DMS 273 (cell line): ENCODE measurements around the gene RHNO1.
"Not testable (repeated sequence)": the region's sequence is repeated elsewhere in the genome, so short reads cannot be mapped to it uniquely, and the experiment has no call there.

Source experiments
- DNase-seq: peaks from one replicate; lab custom pipeline; 2025; ENCODE audit not compliant: unreplicated experiment; lab: John Stamatoyannopoulos, UW

The RHNO1 gene

GRCh38 chr12:2858334-2858733 lies 18.7 kb upstream of the RHNO1 start:
- DNase-seq, result no peak

DNA sequence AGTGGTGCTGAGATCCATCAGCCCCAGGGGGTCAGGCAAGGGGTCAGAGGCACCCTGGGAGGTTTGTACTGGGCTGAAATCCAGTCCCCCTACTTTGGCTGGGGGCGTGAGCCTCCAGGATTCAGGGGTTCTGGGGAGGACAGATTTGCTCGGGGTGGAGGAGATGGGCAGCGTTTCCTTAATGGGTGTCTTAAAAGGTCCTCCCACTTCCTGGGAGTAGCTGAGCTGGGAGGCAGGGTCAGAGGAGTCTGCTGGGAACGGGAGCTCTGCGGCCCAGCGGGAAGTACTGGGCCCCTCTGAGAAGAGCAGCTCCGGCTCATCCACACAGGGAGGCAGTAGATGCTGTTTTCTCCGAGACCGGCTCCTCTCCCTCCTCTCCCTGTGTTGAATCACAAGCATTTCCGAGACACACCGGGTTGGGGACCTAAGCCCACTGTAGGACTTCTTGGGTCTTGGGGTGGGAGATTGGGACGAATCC lies 18.0 kb upstream of the RHNO1 start:
- no peak for DNase-seq

DNA sequence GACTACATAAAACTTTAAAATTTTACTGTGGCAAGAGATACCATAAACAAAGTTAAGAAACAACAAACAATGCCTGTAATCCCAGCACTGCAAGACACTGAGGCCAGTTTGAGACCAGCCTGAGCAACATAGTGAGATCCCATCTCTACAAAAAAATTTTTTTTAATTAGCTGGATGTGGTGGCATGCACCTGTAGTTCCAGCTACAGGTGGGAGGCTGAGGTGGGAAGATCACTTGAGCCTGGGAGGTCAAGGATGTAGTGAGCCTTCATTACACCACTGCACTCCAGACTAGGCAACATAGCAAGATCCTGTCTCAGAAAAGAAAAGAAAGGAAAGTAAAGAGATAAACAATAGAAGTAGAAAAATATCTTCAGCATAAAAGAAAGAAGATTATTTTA lies 16.9 kb upstream of the RHNO1 start:
- no peak for DNase-seq

DNA sequence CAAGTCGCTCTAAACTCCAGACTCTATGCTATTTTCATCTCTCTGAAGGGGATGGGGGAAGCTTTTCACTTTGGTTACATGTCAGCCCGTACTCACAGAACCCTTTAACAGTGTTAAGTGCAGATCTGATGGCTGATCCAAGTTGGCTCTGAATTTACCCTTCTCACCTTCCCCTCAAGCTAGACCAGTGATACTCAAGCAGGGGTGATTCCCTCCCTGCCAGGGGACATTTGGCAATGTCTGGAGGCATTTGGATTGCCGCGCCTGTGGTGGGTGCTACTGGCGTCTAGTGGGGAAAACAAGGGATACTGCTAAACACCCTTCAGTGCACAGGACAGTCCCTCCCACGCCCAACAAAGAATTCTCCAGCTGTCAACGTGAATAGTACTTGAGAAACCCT lies 14.1 kb upstream of the RHNO1 start:
- no peak for DNase-seq

DNA sequence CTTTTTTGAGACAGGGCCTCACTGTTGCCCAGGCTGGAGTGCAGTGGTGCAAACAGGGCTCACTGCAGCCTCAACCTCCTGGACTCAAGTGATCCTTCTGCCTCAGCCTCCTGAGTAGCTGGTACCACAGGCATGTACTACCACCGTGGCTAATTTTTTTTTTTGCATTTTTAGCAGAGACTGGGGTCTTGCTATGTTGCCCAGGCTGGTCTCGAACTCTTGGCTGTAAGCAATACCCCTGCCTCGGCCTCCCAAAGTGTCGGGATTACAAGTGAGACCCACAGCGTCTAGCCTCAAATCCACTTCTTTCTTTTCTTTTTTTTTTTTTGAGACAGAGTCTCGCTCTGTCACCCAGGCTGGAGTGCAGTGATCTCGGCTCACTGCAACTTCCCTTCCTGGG lies 13.6 kb upstream of the RHNO1 start:
- not testable (repeated sequence) for DNase-seq

DNA sequence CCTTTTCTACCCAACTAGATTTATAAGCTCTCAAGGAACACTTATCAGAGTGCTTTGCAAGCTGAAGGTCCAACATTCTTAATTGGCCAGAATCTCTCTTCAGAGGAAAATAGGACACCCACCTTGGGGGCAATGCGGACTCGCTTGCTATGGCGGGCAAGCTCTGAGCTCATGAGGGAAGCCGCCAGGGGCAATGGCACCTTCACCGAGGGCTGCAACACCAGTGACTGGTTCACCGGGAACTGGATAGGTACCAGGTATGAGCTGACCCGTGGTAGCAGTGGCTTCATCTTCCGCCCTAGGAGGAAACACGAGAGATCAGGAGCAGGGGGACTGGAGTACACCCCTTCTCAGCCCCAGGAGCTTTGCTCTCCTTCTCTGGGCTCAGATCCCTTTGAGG lies 12.8 kb upstream of the RHNO1 start:
- DNase-seq, result no peak

GRCh38 chr12:2868986-2869632 lies 7.9 kb upstream of the RHNO1 start:
- DNase-seq, result not testable (repeated sequence)

DNA sequence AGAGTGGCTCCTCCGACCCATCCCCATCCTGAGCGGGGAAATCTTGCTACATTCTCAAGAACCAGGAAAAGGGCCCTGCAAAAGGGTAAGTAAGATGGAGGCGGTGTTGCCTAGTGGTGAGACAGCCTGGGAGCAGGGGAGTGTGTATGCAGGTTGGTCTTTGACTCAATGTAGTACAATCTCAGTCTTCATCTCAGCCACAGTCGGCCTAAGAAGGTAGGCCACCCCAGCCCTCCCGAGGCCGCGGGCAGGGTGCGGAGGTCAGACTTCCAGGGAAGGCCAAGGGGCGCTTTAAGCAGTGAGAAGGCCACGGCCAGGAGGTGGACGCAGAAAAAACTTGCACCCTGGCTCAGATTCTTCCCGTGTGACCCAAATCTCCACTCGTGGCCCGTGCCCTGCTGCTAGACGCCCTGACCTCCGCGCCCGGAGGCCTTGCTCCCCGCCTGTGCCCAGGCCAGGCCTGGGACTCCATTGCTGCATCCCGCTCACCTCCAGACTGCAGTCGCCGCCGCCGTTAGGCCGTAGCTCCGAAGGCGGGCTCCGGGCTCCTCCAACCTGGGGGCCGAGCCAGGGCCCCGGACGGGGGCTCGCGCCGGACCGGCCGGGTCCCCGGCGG lies 484 bp upstream of the RHNO1 start:
- DNase-seq, result peak; percentile 45

- DNase-seq, result no peak
Measured at GRCh38 chr12:2877953-2878732, 1.1 kb downstream of the RHNO1 start.

- DNase-seq, result no peak
Measured at GRCh38 chr12:2879853-2880252, 2.8 kb downstream of the RHNO1 start.

DNA sequence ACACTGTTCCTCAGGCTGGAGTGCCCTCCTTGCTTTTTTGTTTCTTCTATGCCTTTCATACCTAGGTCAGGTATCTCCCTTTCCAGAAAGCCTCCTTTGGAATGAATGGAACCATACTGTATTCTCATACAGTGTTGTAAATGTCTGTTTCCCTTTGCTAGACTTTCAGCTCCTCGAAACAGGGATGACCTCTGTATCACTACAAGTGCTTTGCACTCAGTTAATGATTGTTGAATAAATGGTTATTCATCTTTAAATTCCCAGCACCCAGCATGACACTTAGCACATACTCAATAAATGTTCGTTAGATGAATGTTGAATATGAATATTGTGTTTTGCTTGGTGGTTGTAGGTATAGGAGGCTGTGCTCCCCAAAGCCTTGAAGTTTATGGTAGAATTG lies 7.8 kb downstream of the RHNO1 start:
- DNase-seq, result no peak

DNA sequence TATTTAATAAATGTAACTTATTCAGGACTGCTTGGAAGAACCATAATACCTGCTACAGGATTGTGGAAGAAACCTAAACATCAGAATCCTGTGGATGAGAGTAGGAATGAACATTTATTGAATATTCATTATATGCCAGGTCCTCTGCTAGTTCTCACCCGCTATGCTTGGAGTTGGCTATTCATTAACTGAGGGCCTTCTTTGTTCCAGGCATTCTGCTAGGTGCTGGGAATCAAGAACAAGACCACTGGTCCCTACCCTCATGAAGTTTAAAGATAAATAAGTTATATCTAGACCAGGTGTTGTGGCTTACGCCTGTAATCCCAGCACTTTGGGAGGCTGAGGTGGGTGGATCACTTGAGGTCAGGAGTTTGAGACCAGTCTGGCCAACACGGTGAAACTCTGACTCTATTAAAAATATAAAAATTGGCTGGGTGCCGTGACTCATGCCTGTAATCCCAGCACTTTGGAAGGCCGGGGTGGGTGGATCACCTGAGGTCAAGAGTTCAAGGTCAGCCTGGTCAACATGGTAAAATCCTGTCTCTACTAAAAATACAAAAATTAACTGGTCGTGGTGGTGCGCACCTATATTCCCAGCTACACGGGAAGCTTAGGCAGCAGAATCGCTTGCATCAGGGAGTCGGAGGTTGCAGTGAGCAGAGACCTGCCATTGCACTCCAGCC lies 9.9 kb downstream of the RHNO1 start:
- DNase-seq, result no peak

DNA sequence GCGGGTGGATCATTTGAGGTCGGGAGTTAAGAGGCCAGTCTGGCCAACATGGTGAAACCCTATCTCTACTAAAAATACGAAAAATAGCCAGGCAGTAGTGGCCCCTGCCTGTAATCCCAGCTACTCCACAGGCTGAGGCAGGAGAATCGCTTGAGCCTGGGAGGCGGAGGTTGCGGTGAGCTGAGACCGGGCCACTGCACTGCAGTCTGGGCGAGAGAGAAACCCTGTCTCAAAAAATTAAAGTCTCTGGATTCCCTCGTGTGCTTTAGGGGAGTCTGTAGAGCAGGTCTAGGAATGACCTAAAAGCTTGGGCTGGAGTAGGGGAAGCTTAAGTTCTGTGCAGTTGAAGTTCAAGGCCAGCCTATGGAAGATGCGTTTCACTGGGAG lies 13.0 kb downstream of the RHNO1 start:
- no peak for DNase-seq

DNA sequence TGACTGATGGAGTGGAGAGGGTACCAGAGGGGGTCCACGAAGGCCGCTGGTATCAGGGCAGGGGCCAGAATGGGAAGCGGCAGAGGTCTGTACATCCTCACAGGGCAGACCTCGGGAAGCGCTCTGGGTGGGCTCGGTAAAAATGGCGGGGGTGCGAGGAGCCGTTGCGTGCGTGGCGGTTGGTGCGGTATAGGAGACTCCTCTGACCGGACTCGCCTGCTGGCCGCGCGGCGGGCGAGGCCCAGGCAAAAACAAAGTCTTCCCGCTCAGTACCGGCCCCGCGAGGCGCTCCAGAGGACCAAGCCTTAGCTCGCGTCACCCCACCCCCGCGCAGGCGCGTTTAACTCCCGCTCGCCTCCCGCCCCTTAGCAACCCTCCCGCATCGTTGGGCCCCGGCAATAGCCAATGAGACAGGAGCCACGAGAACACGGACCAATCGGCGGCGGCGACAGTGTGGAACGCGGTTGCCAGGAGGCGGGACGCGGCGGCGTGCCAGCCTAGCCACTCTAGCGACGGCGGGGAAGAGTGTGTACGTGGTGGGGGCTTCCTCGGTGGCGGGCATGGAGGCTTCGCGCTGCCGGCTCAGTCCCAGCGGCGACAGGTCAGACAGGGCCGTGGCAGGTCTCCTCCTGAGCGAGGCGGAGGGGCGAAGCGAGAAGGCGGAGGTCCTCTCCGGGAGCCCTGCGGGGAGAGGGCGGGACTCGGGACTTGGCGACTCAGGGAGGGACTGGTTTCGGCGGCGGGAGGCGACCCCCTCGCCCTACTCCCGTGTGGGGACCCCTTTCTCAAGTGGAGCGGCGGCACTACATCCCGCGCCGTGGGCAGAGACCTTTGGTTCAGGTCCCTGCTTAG lies 13.6 kb downstream of the RHNO1 start, which contains the start of gene TULP3:
Gene TULP3, plus strand, starts transcription at position 504 of the 852 bp plus-strand sequence. Its CDS starts 57 bp downstream, at position 561.
- peak; percentile 97 for DNase-seq

GRCh38 chr12:2891240-2892053 lies 14.4 kb downstream of the RHNO1 start:
- peak; percentile 59 for DNase-seq

- no peak for DNase-seq
Measured at GRCh38 chr12:2892246-2892645, 15.2 kb downstream of the RHNO1 start.

DNA sequence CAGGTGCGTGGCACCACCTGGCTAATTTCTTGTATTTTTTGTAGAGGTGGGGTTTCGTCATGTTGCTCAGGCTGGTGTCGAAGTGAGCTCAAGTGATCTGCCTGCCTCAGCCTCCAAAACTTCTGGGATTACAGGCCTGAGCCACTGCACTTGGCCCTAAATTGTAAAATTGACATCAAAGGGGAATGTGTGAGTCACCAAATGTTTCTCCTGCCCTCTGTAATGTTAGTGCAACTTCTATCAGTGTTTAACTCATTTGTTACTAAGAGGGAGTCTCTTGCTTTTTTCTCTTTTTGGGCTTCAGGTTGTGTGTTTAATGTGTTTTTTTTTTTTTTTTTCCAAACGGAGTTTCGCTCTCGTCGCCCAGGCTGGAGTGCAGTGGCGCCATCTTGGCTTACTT lies 16.0 kb downstream of the RHNO1 start:
- DNase-seq, result no peak

GRCh38 chr12:2895051-2895451 lies 18.0 kb downstream of the RHNO1 start:
- no peak for DNase-seq

- DNase-seq, result no peak
Measured at GRCh38 chr12:2895511-2895910, 18.5 kb downstream of the RHNO1 start.

GRCh38 chr12:2897418-2897817 lies 20.4 kb downstream of the RHNO1 start:
- no peak for DNase-seq
